Stimulated activated CD4-positive, alpha-beta T cell treated with anti-CD3 and anti-CD28 coated beads, Interleukin-12 subunit alpha, Interleukin-12 subunit beta, amount 100 ng/mL, for 48 hours (primary cell): ENCODE results near the gene CAMK2G.
"Not testable (repeated sequence)": the region's sequence is repeated elsewhere in the genome, so short reads cannot be mapped to it uniquely, and the experiment has no call there.

Experiments
- DNase-seq, 3 donors: peaks; one replicate each; pipeline ENCODE4 v3.0.0-alpha.2; 2020; ENCODE audit warnings: low read depth in 2 of 3, low spot score in 1 of 3

The CAMK2G gene

DNA sequence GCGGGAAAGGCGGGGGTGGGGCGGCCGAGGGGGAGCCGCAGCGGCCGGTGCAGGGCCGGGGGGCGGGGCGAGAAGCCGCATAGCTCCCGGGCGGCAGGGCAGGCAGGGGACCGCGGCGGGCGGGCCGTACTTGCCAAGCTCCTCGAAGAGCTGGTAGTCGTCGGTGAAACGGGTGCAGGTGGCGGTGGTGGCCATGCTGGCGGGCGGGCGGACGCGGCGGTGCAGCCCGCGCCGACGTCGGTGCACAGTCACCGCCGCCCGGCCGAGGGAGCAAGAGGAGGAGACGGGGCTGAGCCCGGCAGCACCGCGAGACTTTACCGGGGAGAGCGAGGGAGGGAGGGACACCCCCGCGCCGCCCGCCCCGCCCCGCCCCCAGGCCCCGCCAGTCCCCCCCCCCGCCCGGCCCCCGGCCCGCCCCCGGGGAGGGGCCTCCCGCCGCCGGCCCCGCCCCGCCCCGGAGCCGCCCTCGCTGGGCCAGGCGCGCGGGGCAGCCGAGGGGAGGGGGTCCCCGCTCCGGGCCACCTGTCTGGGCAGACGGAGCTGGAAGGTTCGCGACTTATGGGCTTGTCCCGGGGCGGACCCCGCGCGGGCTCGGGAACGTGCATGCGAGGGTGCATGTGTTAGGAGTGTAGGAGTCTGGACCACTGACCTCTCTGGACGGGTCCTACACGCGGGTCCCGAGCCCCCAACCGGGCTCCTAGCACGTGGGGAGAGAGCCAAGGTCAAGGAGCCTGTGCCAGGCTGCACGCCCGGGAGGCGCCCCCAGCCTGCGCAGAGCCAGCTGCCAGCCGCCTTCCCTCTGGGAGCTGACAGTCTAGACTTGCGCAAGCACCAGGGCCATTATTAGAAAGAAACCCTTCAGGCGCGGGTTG lies at the start of gene CAMK2G:
CAMK2G (minus strand) TSS at position 289 of the 872 bp plus-strand sequence; CDS start at position 195, 94 bp downstream.
- peak; percentile 56 to 74 (median 66) for DNase-seq

DNA sequence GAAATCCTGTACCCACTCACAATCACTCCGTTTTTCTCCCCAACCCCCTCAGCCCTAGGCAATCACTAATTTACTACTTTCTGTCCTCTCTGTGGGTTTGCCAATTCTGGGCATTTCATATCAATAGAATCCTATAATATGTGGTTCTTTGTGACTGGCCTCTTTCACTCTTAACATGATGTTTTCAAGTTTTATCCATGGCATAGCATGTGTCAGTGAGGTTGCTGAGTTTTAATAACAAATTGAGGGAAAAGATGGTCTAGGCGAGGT lies 48.4 kb upstream of the CAMK2G start:
- no peak for DNase-seq

DNA sequence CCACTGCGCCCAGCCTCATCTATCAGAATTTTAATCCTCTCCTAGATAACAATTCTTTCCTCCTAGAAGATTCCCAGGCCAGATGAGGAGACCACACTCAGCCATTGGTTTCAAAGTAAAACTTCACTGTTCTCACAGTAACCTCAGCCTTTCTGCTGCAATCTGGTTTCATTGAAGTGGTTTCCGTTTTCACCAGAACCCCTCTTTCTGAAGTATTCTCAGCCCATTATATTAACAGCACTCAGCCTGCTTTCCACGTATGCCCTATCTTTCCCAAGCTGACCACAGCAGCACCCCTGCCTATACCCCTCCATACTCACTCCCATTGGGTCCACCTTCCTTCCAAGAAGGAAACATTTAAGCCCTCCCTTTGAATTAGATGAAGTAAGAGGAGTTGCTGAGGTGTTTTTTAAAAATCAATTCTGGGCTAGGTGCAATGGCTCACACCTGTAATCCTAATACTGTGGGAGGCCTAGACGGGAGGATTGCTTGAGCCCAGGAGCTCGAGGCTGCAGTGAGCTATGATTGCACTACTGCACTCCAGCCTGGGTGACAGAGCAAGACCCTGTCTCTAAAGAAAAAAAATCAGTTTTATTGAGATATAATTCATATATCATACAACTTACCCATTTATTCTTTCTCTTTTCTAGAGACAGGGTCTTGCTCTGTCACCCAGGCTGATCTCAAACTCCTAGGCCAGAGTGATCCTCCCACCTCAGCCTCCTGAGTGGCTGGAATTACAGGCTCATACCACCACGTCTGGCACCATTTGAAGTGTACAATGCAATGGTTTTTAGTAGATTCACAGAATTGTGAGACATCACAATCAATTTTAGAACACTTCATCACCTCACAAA lies 47.9 kb upstream of the CAMK2G start:
- DNase-seq: no peak

DNA sequence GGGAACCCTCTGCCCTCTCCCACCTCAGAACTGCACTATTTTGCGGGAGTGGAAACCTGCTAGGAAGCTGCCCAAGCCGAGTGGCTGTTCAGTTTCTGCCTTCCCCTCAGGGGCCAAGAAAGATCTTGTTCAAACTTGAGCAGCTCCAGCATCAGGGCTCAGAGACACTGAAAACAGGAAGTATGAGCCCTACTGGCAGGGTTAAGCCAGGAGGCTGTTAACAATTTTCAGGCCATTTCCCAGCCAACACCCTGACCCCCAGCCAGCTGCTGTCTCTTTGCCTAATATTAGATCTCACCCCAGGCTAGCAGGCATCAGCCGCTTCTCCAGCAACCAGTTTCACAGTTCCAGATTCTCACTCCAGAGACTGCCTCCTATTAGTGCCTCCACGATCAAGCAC lies 45.7 kb upstream of the CAMK2G start:
- no peak for DNase-seq

DNA sequence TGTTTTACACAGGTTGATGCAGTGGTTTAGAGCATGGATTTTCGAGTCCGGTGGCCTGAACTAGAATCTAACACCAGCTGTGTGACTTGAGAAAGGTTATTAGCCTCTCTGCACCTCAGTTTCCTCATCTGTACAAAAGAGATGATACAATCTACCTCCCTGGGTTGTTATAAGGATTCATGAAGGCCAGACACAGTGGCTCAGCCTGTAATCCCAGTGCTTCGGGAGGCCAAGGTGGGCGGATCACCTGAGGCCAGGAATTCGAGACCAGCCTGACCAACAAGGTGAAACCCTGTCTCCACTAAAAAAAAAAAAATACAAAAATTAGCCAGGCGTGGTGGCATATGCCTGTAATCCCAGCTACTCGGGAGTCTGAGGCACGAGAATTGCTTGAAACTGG lies 45.1 kb upstream of the CAMK2G start:
- not testable (repeated sequence) for DNase-seq

DNA sequence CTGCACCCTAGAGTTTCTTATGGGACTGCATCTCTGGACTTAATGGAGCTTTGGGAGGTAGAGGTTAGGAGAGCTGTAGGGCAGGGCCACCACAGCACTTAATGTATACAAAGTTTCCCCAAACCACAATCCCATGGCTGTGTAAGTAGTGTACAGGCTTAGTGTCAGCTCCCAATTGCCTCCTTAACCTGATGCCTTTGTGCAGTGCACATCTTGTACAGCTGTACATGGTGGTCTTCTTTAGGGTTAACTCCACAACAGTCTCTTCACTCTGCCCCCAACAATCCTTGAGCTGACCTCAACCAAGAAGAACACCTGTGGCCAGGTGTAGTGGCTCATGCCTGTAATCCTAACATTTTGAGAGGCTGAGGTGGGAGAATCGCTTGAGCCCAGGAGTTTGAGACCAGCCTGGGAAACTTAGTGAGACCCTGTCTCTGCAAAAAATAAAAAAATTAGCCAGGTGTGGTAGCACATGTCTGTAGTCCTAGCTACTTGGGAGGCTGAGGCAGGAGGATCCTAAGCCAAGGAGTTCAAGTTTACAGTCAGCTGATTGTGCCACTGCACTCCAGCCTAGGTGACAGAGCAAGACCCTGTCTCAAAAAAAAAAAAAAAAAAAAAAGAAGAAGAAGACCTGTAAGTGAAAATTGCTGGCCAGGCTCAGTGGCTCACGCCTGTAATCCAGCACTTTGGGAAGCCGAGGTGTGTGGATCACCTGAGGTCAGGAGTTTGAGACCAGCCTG lies 43.4 kb upstream of the CAMK2G start:
- DNase-seq: no peak

DNA sequence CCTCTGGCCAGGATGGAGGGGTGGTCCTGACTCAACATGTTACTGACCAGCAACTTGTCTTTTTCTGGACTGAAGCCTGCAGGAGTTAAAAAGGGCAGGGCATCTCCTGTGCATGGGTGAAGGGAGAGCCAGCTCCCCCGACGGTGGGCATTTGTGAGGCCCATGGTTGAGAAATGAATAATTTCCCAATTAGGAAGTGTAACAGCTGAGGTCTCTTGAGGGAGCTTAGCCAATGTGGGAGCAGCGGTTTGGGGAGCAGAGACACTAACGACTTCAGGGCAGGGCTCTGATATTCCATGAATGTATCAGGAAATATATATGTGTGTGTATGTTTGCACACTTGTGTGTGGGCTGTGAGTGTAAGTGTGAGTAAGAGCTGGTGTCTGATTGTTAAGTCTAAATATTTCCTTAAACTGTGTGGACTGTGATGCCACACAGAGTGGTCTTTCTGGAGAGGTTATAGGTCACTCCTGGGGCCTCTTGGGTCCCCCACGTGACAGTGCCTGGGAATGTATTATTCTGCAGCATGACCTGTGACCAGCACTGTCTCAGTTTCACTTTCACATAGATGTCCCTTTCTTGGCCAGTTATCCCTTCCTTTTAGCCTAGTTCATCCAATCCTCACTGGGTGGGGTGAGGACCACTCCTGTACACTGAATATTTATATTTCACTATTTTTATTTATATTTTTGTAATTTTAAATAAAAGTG lies 42.6 kb upstream of the CAMK2G start:
- DNase-seq: no peak

DNA sequence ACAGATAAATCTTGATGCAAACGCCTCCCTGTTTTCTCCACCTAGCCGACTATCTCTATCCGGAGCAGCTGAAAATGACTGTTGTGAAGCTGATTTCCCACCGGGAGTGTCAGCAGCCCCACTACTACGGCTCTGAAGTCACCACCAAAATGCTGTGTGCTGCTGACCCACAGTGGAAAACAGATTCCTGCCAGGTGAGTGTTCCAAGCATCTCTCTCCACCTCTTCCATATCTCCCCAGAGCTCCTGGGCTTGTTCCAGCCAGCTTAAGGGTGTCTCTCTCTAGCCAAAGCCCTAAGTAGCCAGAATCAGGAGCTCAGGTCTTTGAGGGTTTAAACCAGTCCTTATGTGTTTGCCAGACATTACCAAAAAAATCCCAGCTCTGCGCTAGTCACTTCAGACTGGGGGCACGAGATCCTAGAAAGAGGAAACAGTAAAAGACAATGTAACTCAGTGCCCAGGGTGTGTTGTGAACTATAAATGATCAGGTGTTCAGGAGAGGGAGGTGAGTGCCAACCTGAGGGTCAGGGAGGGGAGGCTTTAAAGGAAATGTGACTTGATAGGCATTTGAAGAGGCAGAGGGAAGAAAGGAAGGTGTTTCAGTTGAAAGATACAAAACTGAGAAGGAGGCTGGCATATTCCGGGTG lies 41.0 kb upstream of the CAMK2G start:
- DNase-seq: no peak

DNA sequence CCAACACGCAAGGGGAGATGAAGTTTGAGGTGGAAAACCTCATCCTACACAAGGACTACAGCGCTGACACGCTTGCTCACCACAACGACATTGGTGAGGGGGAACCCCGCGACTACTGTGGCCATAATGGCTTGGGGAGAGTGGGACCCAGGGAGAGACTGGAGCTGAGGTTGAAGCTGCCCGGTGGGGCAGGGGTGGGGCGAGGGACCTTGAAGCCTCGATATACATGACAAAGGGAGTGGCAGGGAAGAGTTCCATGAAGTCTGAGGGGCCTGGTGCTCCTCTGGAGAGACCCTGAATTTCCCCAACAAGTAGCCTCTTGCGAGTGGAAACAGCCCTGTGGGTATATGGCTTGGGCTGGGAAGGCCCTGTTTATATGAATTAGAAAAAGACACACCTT lies 39.7 kb upstream of the CAMK2G start:
- DNase-seq: no peak

DNA sequence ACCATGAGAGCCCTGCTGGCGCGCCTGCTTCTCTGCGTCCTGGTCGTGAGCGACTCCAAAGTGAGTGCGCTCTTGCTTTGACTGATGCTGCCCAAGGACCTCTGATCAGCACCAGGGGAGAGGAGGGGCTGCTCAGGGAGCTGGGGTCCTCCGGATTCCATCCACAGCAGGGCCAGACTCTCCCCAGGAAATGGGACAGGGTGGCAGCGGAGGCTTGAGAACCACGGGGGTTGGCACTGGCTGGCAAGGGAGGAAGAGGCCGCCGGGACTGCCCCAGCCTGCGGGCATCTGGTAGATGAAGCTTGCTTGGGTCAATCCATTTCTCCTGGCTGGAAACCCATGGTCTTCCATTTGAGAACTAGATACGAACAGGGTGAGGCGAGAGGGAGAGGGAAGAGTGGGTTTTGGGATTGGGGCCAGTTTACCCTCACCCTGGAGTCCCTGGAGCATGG lies 37.2 kb upstream of the CAMK2G start:
- no peak for DNase-seq

DNA sequence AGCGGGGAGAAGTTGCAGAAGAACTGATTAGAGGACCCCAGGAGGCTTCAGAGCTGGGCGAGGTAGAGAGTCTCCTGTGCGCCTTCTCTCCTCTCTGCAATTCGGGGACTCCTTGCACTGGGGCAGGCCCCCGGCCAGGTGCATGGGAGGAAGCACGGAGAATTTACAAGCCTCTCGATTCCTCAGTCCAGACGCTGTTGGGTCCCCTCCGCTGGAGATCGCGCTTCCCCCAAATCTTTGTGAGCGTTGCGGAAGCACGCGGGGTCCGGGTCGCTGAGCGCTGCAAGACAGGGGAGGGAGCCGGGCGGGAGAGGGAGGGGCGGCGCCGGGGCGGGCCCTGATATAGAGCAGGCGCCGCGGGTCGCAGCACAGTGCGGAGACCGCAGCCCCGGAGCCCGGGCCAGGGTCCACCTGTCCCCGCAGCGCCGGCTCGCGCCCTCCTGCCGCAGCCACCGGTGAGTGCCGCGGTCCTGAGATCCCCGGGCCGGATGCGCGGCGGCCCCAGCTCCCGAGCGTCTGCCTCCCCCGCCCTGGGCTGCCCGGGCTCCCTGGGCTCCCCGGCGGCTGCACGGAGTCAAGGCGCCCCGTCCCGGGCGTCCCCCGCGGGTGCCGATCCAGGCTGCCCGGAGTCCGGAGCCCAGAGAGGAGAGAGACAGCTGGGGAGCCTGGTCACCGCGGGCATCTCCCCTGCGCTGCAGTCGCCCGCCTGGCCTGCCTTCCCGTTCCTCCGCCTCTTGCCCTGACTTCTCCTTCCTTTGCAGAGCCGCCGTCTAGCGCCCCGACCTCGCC lies 36.6 kb upstream of the CAMK2G start, which contains the start of gene PLAU:
PLAU (plus strand) TSS at position 369 of the 789 bp plus-strand sequence. CDS start 424 bp downstream, outside the sequence.
- DNase-seq: peak in 1 of 3 donors; percentile 16

DNA sequence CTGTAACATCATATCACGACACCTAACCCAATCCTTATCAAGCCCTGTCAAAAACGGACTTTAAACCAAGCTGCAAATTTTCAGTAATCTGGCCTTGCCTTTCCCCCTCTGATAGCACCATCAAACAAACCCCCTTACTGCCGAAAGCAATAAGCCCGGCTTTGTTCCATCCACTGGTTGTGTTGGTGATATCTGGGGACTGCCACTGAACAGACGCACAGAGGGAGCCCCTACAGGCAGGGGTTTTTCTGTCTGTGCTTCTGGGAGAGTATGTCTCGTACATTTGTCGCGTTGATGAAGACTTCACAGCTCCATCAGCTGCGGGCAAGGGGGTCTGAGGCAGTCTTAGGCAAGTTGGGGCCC lies 36.0 kb upstream of the CAMK2G start:
- DNase-seq: no peak

DNA sequence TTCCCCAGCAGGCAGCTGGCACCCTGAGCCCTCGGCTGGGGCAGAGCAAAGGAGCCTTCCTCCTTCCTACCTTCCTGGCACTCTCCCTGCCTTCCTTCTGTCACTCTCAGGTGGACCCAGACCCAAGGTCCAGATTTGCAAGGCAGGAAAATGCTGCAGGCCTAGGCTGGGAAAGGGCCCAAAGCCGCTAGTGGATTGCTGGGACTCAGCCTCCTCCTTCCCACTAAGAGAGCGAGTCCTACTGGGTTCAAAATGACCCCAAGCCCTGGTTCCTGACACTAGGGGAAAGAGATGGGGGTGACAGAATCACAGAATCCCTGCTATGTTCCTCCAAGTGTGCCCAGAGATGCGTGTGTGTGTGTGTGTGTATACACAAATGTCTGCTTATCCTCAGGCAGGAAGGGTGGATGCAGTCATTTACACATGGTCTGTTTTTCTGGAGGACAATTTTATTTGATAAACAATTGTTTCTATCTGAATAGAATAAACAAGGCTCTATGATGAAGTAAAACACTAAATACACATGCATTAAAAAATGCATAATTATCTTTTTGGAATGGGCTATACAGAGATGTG lies 35.3 kb upstream of the CAMK2G start:
- no peak for DNase-seq

DNA sequence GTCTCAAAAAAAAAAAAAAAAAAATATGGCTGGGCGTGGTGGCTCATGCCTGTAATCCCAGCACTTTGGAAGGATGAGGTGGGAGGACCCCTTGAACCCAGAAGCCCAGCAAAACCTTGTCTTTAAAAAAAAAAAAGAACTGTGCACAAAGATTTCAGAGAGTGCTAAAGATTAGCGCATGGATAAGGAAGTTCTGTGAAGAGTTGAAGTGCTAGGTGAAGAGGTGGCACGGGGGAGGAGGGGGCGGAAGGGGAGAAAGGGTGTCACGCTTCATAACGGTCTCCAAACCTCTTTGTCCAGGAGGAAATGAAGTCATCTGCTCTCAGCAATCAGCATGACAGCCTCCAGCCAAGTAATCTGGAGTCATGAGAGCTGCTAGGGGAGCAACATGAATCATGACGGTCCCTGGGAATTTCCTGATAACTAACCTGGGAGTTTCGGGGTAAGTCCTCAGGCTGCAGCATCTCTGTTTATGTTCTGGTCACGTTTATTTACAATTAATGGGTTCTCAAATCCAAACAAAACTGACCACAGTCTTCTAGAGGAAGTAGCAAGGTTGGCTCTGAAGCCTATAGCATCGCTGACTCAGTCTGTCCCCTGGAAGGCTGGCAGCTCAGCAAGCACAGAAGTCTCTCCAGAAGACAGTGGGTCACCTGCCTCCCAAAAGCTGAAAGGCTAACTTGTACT lies 34.6 kb upstream of the CAMK2G start:
- peak in 2 of 3 donors; percentile 42 to 52 for DNase-seq

DNA sequence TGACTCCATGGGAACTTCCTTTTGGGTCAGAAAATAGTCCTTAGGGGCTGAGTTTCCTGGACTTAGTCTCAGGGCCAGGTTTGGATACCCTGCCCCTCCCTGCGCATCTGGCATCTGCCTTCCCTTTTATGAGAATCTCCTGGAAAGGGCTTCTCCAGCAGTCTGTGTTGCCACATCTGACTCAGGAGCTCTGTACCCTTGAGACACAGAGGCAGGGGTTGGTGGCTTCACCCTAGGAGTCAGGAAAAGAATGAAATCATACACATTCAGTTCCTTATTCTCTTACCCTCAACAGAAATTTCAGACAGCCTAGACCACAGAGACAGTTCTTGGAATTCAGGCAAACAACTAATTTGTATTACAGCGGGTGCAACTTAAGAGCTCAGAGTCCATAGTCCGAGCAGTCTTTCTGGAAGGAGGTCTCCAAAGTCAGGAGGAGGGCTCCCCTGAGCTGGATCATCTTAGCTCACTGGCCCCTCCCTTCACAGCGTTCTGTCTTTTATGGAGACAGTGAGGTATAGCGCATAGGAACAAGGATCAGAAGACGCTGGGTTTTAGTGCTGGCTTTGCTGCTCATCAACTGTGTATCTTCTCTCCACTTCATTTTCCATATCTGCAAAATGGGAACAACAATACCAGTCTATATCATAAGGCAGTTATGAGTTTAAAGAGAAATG lies 33.6 kb upstream of the CAMK2G start:
- DNase-seq: no peak

DNA sequence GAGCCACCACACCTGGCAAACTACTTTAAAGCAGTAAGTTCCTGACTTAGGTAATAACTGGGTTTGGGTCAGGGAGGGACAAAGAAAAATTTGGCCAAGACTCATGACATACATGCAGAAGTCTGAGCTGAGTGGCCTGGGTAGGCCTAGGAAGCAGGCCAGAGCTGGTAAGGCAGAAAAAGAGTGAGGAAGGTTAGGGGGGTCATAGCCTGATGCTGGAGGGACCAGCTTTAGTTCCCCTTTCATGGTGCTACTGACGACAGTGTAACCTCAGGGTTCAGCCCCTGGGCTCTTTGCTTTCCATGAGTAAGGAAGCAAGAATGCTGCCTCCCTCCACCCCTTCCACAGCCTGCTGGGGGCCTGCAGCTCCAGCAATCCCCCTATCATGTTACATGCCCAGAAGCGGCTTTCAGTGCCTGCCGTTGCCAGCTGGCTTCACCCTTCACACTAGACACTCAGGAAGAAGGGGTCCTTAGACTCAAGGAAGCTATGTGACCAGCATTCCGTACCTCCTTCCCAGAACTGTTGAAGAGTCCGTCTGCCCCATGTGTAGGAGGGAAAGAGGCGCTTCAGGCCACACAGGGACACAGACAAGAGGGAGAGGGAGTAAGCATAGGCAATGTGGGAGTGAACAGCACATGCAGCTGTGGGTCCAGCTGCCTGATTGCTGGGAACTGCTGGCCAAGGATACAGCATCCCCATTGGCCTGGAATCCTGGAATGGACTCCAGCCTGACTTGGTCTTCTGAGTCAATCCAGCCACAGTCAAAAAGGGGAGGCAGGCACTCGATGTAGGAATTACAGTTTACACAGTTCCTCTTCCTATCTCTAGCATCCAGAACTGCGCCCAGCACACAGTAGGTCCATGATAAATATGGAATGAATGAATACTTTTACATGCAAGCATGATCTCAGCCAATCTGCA lies 32.4 kb upstream of the CAMK2G start:
- DNase-seq: no peak
